Ovary (tissue), 3 donors: ENCODE measurements around the gene NOXA1.
A peak's percentile ranks its signal among the peaks of the same experiment; 100 is the strongest.

ENCODE experiments used
- CTCF ChIP-seq, 3 donors: fragments of 450-650 bp in 2 of 3; fragments of 200-600 bp in 1 of 3; IDR thresholded peaks; one replicate each; pipeline versions ENCODE4 v1.5.1 to v1.8.0; 2016 to 2022; ENCODE audit warnings: antibody characterized with exemption in 3 of 3, mild to moderate bottlenecking in 1 of 3
- EP300 ChIP-seq: sonication (generic); formaldehyde crosslinking; IDR thresholded peaks from one replicate; pipeline ENCODE4 v1.6.1; 2017; ENCODE audit warnings: antibody characterized with exemption
- POLR2A ChIP-seq: fragments of 450-650 bp; IDR thresholded peaks from one replicate; pipeline ENCODE4 v1.6.1; 2017; ENCODE audit warnings: antibody characterized with exemption, mild to moderate bottlenecking, moderate library complexity
- donor health status: DM: no; HTN: no; CAD: no.

GRCh38 chr9:137445275-137445807, 22.1 kb downstream of the NOXA1 start:
- TF ChIP-seq EP300 (no peak), CTCF (IDR thresholded peaks at IDR 0.05) (peak; percentile 43 to 68 (median 54)), POLR2A (no peak)
